ENCODE results near the gene PEX16. TPM values are rescaled to one million over a fixed set of nuclear protein-coding genes. Genes with fewer than 3 reads are reported as not detected.

PEX16 gene
- total and polyA plus RNA-seq, 9 of the 15 experiments (the other 6 are each of a cell fraction or from before 2014, with no cell fraction given): 1.5 to 43.9 (median 14.6) TPM

GRCh38 chr11:45901626-45902025 is 16.1 kb downstream of the PEX16 start:
- Histone ChIP-seq H3K4me3 (no peak overlapping the region), H3K36me3 (ENCODE audit: control insufficient read depth, insufficient read depth, low read length) (no peaks in the 10 kb centered on the region), H2AFZ (ENCODE audit: low read depth, low read length) (no peak overlapping the region), H3K27me3 (ENCODE audit: control insufficient read depth in 2 of 2, insufficient read depth in 2 of 2, low read length in 2 of 2) (no peaks in the 10 kb centered on the region; a peak in 1 of 5 replicates), H3K9ac (ENCODE audit: insufficient read depth in 1 of 2, low read depth in 2 of 2, low read length in 2 of 2) (peak overlapping the region in 1 of 2 experiments; percentile 89; a peak in 1 of 4 replicates), H3K9me3 (replicated peaks; ENCODE audit: control insufficient read depth, insufficient read depth, low read depth, low read length) (no peaks in the 10 kb centered on the region), H3K27ac (ENCODE audit: extremely low read depth, low read depth, low read length) (no peak overlapping the region), H3K4me1 (replicated peaks in 1 of 2; ENCODE audit: control insufficient read depth in 2 of 2, insufficient read depth in 2 of 2, low read length in 2 of 2) (peaks cover 14 to 78% of the 10 kb centered on the region in 2 experiments), H4K20me1 (replicated peaks; ENCODE audit: control insufficient read depth, insufficient read depth, low read length) (0 out of 2 replicates have a peak, but pooled peaks cover 4% of the 10 kb centered on the region), H3K9me1 (ENCODE audit: control insufficient read depth, insufficient read depth, low read length) (peaks cover 3% of the 10 kb centered on the region), H3K4me2 (ENCODE audit: insufficient read depth, low read length) (no peak overlapping the region), H3K79me2 (ENCODE audit: control insufficient read depth, insufficient read depth, low read length) (no peaks in the 10 kb centered on the region)
- BruUV-seq (replicated peaks): no TSS peak
- ATAC-seq (no peak), FAIRE-seq (no peak), DNase-seq (ENCODE audit: extremely low read depth in 1 of 4, low spot score in 3 of 4) (no peak)
- TF ChIP-seq YY1 (IDR thresholded peaks at IDR 0.05; ENCODE audit: borderline replicate concordance in 1 of 3, control insufficient read depth in 1 of 3, extremely low read depth in 1 of 3, insufficient read depth in 3 of 3, insufficient read length in 1 of 3, insufficient replicate concordance in 2 of 3, low read depth in 1 of 3, low read length in 2 of 3) (no peak), SMARCC2 (IDR thresholded peaks at IDR 0.05; ENCODE audit: low read depth) (no peak), PCBP2 (IDR thresholded peaks at IDR 0.05; ENCODE audit: low read depth, low read length, poor library complexity, severe bottlenecking) (no peak), MECOM (CRISPR knock-in tag; IDR thresholded peaks at IDR 0.05) (no peak)
- ChIA-PET POLR2A (interaction anchor here (0.7 to 1.6 kb wide), 7 partner anchors 8 to 260 kb away, joined by 3 to 6 read pairs (median 4); partner anchors contain the start of genes LARGE2 and PEX16), CTCF (ENCODE audit: low intra/inter-chr PET ratio) (no interaction called here)
- in situ Hi-C loops (cut with MboI) (no loop called here), intact Hi-C loops (cut with micrococcal nuclease) (no loop called here)
- WGBS (ENCODE audit: insufficient coverage, low coverage, missing lambda C conversion rate): 65% methylated on average over 6 of the region's 6 CpGs

Data from K562 (cell line).